GM23338 (cell line): ENCODE measurements around the gene RAB40C. TPM values are rescaled to one million over a fixed set of nuclear protein-coding genes. Genes with fewer than 3 reads are reported as not detected.

Experiments
- ATAC-seq: fragments of 200-7000 bp; cut with Tn5 transposase; 3 replicates; pipeline ENCODE4 v1.9.1; 2020
- DNase-seq: peaks from one replicate; pipeline ENCODE4 v3.0.0-alpha.2; 2015; ENCODE audit warnings: low spot score
- H2AFZ ChIP-seq: fragments of 200-600 bp; sonication (generic); 2 replicates; pipeline ENCODE4 v1.8.0; 2016; ENCODE audit warnings: antibody characterized with exemption, mild to moderate bottlenecking, moderate library complexity
- H3F3A ChIP-seq: fragments of 200-600 bp; sonication (generic); replicated peaks from 2 replicates; pipeline ENCODE4 v1.8.0; 2017; ENCODE audit warnings: antibody characterized with exemption, mixed run types, low read depth
- H3K27ac ChIP-seq: fragments of 200-600 bp; sonication (generic); 2 replicates; pipeline ENCODE4 v1.6.1; 2016; ENCODE audit warnings: low read depth
- H3K27me3 ChIP-seq: fragments of 200-600 bp; sonication (generic); 2 replicates; pipeline ENCODE4 v1.8.0; 2016; ENCODE audit warnings: mild to moderate bottlenecking, mixed run types, moderate library complexity; ENCODE audit not compliant: insufficient read depth
- H3K36me3 ChIP-seq: fragments of 200-600 bp; sonication (generic); 2 replicates; pipeline ENCODE4 v1.8.0; 2016; ENCODE audit warnings: mild to moderate bottlenecking; ENCODE audit not compliant: insufficient read depth
- H3K4me1 ChIP-seq: fragments of 200-600 bp; sonication (generic); 2 replicates; pipeline ENCODE4 v1.8.0; 2016; ENCODE audit warnings: mild to moderate bottlenecking, moderate library complexity; ENCODE audit not compliant: insufficient read depth
- H3K4me2 ChIP-seq: fragments of 200-600 bp; sonication (generic); 2 replicates; pipeline ENCODE4 v1.7.1; 2017; ENCODE audit warnings: mixed run types
- H3K4me3 ChIP-seq: fragments of 200-600 bp; sonication (generic); 2 replicates; pipeline ENCODE4 v1.6.1; 2016; ENCODE audit warnings: mixed run types
- H3K79me2 ChIP-seq: fragments of 200-600 bp; sonication (generic); replicated peaks from 2 replicates; pipeline ENCODE4 v1.8.0; 2017; ENCODE audit warnings: mild to moderate bottlenecking; ENCODE audit not compliant: insufficient read depth
- H3K9me2 ChIP-seq: fragments of 200-600 bp; sonication (generic); 2 replicates; pipeline ENCODE4 v1.8.0; 2017; ENCODE audit not compliant: insufficient read depth
- H4K20me1 ChIP-seq: fragments of 200-600 bp; sonication (generic); replicated peaks from 2 replicates; pipeline ENCODE4 v1.8.0; 2017; ENCODE audit warnings: mild to moderate bottlenecking; ENCODE audit not compliant: insufficient read depth
- H3K27ac Mint-ChIP-seq: 2 replicates; pipeline ENCODE4 v1.8.0; 2020; ENCODE audit warnings: inconsistent platforms, mild to moderate bottlenecking, moderate library complexity, mixed read lengths
- H3K27me3 Mint-ChIP-seq: 3 replicates; pipeline ENCODE4 v1.8.0; 2022; ENCODE audit warnings: low read depth, mild to moderate bottlenecking, moderate library complexity, mixed read lengths, inconsistent platforms; ENCODE audit not compliant: insufficient read depth, poor library complexity
- H3K36me3 Mint-ChIP-seq: 3 replicates; pipeline ENCODE4 v1.8.0; 2021; ENCODE audit warnings: low read depth, mild to moderate bottlenecking, inconsistent platforms, moderate library complexity, mixed read lengths
- H3K4me1 Mint-ChIP-seq: 3 replicates; pipeline ENCODE4 v1.8.0; 2020; ENCODE audit warnings: mild to moderate bottlenecking, inconsistent platforms, mixed read lengths
- H3K4me3 Mint-ChIP-seq: 3 replicates; pipeline ENCODE4 v1.8.0; 2021; ENCODE audit warnings: moderate library complexity, mild to moderate bottlenecking, inconsistent platforms, mixed read lengths
- H3K9me3 Mint-ChIP-seq: 3 replicates; pipeline ENCODE4 v1.8.0; 2020; ENCODE audit warnings: moderate library complexity, mild to moderate bottlenecking, inconsistent platforms, mixed read lengths
- CREB1 ChIP-seq: fragments of 250-450 bp; sonication (Bioruptor Pico); IDR thresholded peaks from 2 replicates; pipeline ENCODE4 v1.5.0; 2020; ENCODE audit warnings: low read depth, mild to moderate bottlenecking, moderate library complexity
- EZH2 ChIP-seq: fragments of 200-600 bp; sonication (generic); IDR thresholded peaks from one replicate; pipeline ENCODE4 v1.8.0; 2017; ENCODE audit warnings: antibody characterized with exemption, mild to moderate bottlenecking, low read depth; ENCODE audit not compliant: unreplicated experiment
- EZH2phosphoT487 ChIP-seq: fragments of 200-600 bp; sonication (generic); IDR thresholded peaks from one replicate; pipeline ENCODE4 v1.8.1; 2018; ENCODE audit warnings: antibody characterized with exemption; ENCODE audit not compliant: unreplicated experiment
- JUNB ChIP-seq: IDR thresholded peaks from one replicate; pipeline ENCODE4 v1.6.1; 2016; ENCODE audit warnings: antibody characterized with exemption; ENCODE audit not compliant: unreplicated experiment
- NANOG ChIP-seq: IDR thresholded peaks from 2 replicates; pipeline ENCODE4 v1.6.1; 2016; ENCODE audit warnings: antibody characterized with exemption, borderline replicate concordance
- ZNF114 ChIP-seq: fragments of 250-450 bp; sonication (Bioruptor Pico); IDR thresholded peaks from 2 replicates; pipeline ENCODE4 v1.5.0; 2020; ENCODE audit warnings: mild to moderate bottlenecking, moderate library complexity
- ZNF331 ChIP-seq: fragments of 250-450 bp; sonication (Bioruptor Pico); IDR thresholded peaks from 2 replicates; pipeline ENCODE4 v1.5.0; 2020; ENCODE audit warnings: low read depth, mild to moderate bottlenecking, moderate library complexity
- polyA plus RNA-seq: library from polyadenylated mRNA; unstranded; fragments of >200 nt; fragmentation: Nextera tagmentation; extraction: Ambion mirVana; gene quantifications from 2 replicates; pipeline ENCODE4 v1.2.1, GENCODE V29; 2016
- total RNA-seq: library from RNA; depleted of rRNA; stranded (reverse); fragments of >200 nt; shearing (Covaris generic); gene quantifications from 2 replicates; pipeline ENCODE4 v1.2.3, GENCODE V29; 2014
- TF ChIP-seq, protein P1 (sequence below): fragments of 250-450 bp; sonication (Bioruptor Pico); IDR thresholded peaks from 2 replicates; pipeline ENCODE4 v1.5.0; 2020; ENCODE audit warnings: mild to moderate bottlenecking, moderate library complexity

RAB40C gene
- total and polyA plus RNA-seq, 2 experiments from 2014 or later = 11.2 to 24.6 TPM

DNA sequence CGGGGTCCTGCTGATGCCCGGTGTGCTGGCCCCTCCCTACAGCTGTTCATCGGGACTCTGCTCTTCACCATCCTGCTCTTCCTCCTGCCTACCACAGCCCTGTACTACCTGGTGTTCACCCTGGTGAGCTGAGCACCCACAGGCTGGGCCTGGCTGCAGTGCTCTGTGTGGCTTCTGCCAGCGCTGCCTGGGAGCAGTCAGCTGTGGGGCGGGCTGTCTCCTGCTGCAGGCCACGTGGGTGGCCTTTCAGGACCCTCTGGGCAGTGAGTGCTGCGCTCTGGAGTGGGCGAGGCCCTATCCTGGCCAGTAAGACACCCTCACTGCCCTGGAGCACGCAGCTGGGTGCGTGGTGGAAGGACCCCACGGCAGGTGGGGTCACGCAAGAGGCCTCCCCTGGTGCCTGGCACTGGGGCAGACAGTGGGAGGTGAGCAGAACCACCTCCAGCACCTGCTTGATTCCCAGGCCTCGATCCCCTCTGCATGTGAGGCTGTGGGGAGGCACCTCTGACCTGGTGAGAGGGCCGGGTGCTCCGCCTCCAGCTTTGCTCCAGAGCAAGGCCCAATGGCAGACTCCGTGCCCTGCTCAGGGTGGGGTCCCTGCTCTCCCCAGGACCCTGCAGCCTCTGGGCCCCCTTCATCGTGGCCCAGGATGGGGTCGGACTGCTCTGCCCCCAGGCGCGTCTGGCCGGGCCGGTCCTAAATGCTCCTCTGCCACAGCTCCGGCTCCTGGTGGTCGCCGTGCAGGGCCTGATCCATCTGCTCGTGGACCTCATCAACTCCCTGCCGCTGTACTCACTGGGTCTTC, 9.5 kb upstream of the RAB40C start:
- no peaks in the 10 kb centered on the region for H4K20me1 ChIP-seq
- H3K27me3 ChIP-seq = peaks cover 1% of the 10 kb centered on the region; the same call in 1 of the 2 replicates
- H3K9me2 ChIP-seq = no peaks in the 10 kb centered on the region
- H2AFZ ChIP-seq = no peak overlapping the region
- no peaks in the 10 kb centered on the region for H3K36me3 Mint-ChIP-seq
- H3K27me3 Mint-ChIP-seq = peaks cover 4% of the 10 kb centered on the region
- no peak overlapping the region for H3K4me3 ChIP-seq
- H3K36me3 ChIP-seq = no peaks in the 10 kb centered on the region
- H3K27ac Mint-ChIP-seq = no peak overlapping the region
- H3K27ac ChIP-seq = no peak overlapping the region
- H3K4me1 Mint-ChIP-seq = peaks cover 4% of the 10 kb centered on the region
- no peaks in the 10 kb centered on the region for H3K79me2 ChIP-seq
- no peak for TF ChIP-seq EZH2phosphoT487
- no peak for TF ChIP-seq CREB1
- no peak for TF ChIP-seq EZH2
- TF ChIP-seq, protein P1, sequence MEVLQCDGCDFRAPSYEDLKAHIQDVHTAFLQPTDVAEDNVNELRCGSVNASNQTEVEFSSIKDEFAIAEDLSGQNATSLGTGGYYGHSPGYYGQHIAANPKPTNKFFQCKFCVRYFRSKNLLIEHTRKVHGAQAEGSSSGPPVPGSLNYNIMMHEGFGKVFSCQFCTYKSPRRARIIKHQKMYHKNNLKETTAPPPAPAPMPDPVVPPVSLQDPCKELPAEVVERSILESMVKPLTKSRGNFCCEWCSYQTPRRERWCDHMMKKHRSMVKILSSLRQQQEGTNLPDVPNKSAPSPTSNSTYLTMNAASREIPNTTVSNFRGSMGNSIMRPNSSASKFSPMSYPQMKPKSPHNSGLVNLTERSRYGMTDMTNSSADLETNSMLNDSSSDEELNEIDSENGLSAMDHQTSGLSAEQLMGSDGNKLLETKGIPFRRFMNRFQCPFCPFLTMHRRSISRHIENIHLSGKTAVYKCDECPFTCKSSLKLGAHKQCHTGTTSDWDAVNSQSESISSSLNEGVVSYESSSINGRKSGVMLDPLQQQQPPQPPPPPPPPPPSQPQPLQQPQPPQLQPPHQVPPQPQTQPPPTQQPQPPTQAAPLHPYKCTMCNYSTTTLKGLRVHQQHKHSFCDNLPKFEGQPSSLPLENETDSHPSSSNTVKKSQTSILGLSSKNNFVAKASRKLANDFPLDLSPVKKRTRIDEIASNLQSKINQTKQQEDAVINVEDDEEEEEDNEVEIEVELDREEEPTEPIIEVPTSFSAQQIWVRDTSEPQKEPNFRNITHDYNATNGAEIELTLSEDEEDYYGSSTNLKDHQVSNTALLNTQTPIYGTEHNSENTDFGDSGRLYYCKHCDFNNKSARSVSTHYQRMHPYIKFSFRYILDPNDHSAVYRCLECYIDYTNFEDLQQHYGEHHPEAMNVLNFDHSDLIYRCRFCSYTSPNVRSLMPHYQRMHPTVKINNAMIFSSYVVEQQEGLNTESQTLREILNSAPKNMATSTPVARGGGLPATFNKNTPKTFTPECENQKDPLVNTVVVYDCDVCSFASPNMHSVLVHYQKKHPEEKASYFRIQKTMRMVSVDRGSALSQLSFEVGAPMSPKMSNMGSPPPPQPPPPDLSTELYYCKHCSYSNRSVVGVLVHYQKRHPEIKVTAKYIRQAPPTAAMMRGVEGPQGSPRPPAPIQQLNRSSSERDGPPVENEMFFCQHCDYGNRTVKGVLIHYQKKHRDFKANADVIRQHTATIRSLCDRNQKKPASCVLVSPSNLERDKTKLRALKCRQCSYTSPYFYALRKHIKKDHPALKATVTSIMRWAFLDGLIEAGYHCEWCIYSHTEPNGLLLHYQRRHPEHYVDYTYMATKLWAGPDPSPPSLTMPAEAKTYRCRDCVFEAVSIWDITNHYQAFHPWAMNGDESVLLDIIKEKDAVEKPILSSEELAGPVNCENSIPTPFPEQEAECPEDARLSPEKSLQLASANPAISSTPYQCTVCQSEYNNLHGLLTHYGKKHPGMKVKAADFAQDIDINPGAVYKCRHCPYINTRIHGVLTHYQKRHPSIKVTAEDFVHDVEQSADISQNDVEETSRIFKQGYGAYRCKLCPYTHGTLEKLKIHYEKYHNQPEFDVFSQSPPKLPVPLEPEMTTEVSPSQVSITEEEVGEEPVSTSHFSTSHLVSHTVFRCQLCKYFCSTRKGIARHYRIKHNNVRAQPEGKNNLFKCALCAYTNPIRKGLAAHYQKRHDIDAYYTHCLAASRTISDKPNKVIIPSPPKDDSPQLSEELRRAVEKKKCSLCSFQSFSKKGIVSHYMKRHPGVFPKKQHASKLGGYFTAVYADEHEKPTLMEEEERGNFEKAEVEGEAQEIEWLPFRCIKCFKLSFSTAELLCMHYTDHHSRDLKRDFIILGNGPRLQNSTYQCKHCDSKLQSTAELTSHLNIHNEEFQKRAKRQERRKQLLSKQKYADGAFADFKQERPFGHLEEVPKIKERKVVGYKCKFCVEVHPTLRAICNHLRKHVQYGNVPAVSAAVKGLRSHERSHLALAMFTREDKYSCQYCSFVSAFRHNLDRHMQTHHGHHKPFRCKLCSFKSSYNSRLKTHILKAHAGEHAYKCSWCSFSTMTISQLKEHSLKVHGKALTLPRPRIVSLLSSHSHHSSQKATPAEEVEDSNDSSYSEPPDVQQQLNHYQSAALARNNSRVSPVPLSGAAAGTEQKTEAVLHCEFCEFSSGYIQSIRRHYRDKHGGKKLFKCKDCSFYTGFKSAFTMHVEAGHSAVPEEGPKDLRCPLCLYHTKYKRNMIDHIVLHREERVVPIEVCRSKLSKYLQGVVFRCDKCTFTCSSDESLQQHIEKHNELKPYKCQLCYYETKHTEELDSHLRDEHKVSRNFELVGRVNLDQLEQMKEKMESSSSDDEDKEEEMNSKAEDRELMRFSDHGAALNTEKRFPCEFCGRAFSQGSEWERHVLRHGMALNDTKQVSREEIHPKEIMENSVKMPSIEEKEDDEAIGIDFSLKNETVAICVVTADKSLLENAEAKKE (CRISPR knock-in tag) = no peak
- TF ChIP-seq NANOG = no peak
- TF ChIP-seq ZNF331 (CRISPR knock-in tag) = no peak
- no peak for TF ChIP-seq ZNF114
- TF ChIP-seq JUNB = no peak
- DNase-seq (no peak), ATAC-seq (no peak)
- H3K4me1 ChIP-seq = peaks cover 5% of the 10 kb centered on the region; the same call in 1 of the 2 replicates
- H3K4me2 ChIP-seq = no peak overlapping the region
- H3F3A ChIP-seq = peaks cover 10% of the 10 kb centered on the region; the same call in 1 of the 2 replicates
- no peaks in the 10 kb centered on the region for H3K9me3 Mint-ChIP-seq
- H3K4me3 Mint-ChIP-seq = no peak overlapping the region
